ENCODE data around the gene SNAI3.

Gene SNAI3

GRCh38 chr16:88646345-88647034, 39.8 kb downstream of the SNAI3 start:
- peaks cover 23% of the 10 kb centered on the region for H3K4me1 ChIP-seq (ENCODE audit: low read length)
- H3K27me3 ChIP-seq (ENCODE audit: low read depth, low read length): no peaks in the 10 kb centered on the region
- H3K79me2 ChIP-seq (ENCODE audit: low read length): peaks cover 38% of the 10 kb centered on the region
- H3K4me3 ChIP-seq (ENCODE audit: low read length): no peak overlapping the region
- peaks cover 78% of the 10 kb centered on the region for H4K20me1 ChIP-seq (ENCODE audit: insufficient read depth, low read length)
- TF ChIP-seq CTCF (IDR thresholded peaks at IDR 0.05; ENCODE audit: low read depth, low read length) (no peak), EZH2phosphoT487 (IDR thresholded peaks at IDR 0.05; ENCODE audit: low read depth) (no peak)
- no peak overlapping the region for H3K27ac ChIP-seq (ENCODE audit: low read length)
- no peak overlapping the region for H3K4me2 ChIP-seq (ENCODE audit: low read length)
- peaks cover 51% of the 10 kb centered on the region for H3K36me3 ChIP-seq (replicated peaks; ENCODE audit: low read depth, low read length)
- no peak overlapping the region for H2AFZ ChIP-seq (ENCODE audit: low read depth, low read length)
- H3K9me3 ChIP-seq (ENCODE audit: insufficient read depth, low read length): no peaks in the 10 kb centered on the region
- no peak overlapping the region for H3K9ac ChIP-seq (ENCODE audit: low read length)

- H3K4me3 ChIP-seq (ENCODE audit: low read length): no peak overlapping the region
- peaks cover 38% of the 10 kb centered on the region for H3K79me2 ChIP-seq (ENCODE audit: low read length)
- H3K27ac ChIP-seq (ENCODE audit: low read length): no peak overlapping the region
- H3K27me3 ChIP-seq (ENCODE audit: low read depth, low read length): peaks cover 5% of the 10 kb centered on the region
- no peak overlapping the region for H3K4me2 ChIP-seq (ENCODE audit: low read length)
- peaks cover 78% of the 10 kb centered on the region for H4K20me1 ChIP-seq (ENCODE audit: insufficient read depth, low read length)
- H3K36me3 ChIP-seq (replicated peaks; ENCODE audit: low read depth, low read length): peaks cover 51% of the 10 kb centered on the region
- H2AFZ ChIP-seq (ENCODE audit: low read depth, low read length): no peak overlapping the region
- no peak overlapping the region for H3K9ac ChIP-seq (ENCODE audit: low read length)
- no peak for TF ChIP-seq CTCF (IDR thresholded peaks at IDR 0.05; ENCODE audit: low read depth, low read length)
- no peak for TF ChIP-seq EZH2phosphoT487 (IDR thresholded peaks at IDR 0.05; ENCODE audit: low read depth)
- H3K9me3 ChIP-seq (ENCODE audit: insufficient read depth, low read length): no peaks in the 10 kb centered on the region
- H3K4me1 ChIP-seq (ENCODE audit: low read length): peaks cover 20% of the 10 kb centered on the region
These were observed 40.4 kb downstream of the SNAI3 start for GRCh38 chr16:88645941-88646340.

GRCh38 chr16:88645455-88645854, 40.9 kb downstream of the SNAI3 start:
- H3K4me3 ChIP-seq (ENCODE audit: low read length): no peak overlapping the region
- H3K9me3 ChIP-seq (ENCODE audit: insufficient read depth, low read length): no peaks in the 10 kb centered on the region
- peaks cover 35% of the 10 kb centered on the region for H3K79me2 ChIP-seq (ENCODE audit: low read length)
- no peak overlapping the region for H3K4me2 ChIP-seq (ENCODE audit: low read length)
- peaks cover 51% of the 10 kb centered on the region for H3K36me3 ChIP-seq (replicated peaks; ENCODE audit: low read depth, low read length)
- peaks cover 20% of the 10 kb centered on the region for H3K4me1 ChIP-seq (ENCODE audit: low read length)
- H3K27ac ChIP-seq (ENCODE audit: low read length): no peak overlapping the region
- peaks cover 10% of the 10 kb centered on the region for H3K27me3 ChIP-seq (ENCODE audit: low read depth, low read length)
- no peak overlapping the region for H2AFZ ChIP-seq (ENCODE audit: low read depth, low read length)
- H3K9ac ChIP-seq (ENCODE audit: low read length): no peak overlapping the region
- TF ChIP-seq EZH2phosphoT487 (IDR thresholded peaks at IDR 0.05; ENCODE audit: low read depth) (no peak), CTCF (IDR thresholded peaks at IDR 0.05; ENCODE audit: low read depth, low read length) (no peak)
- H4K20me1 ChIP-seq (ENCODE audit: insufficient read depth, low read length): peaks cover 78% of the 10 kb centered on the region

GRCh38 chr16:88643644-88643932, 42.7 kb downstream of the SNAI3 start:
- Histone ChIP-seq H3K9me3 (ENCODE audit: insufficient read depth, low read length) (no peaks in the 10 kb centered on the region), H3K9ac (ENCODE audit: low read length) (no peak overlapping the region), H2AFZ (ENCODE audit: low read depth, low read length) (no peak overlapping the region), H3K27me3 (ENCODE audit: low read depth, low read length) (peaks cover 29% of the 10 kb centered on the region), H3K4me2 (ENCODE audit: low read length) (no peak overlapping the region), H3K4me1 (ENCODE audit: low read length) (peaks cover 24% of the 10 kb centered on the region), H3K4me3 (ENCODE audit: low read length) (no peak overlapping the region), H4K20me1 (ENCODE audit: insufficient read depth, low read length) (peaks cover 67% of the 10 kb centered on the region), H3K79me2 (ENCODE audit: low read length) (peaks cover 16% of the 10 kb centered on the region), H3K36me3 (replicated peaks; ENCODE audit: low read depth, low read length) (peaks cover 37% of the 10 kb centered on the region), H3K27ac (ENCODE audit: low read length) (no peak overlapping the region)
- TF ChIP-seq CTCF (IDR thresholded peaks at IDR 0.05; ENCODE audit: low read depth, low read length) (no peak), EZH2phosphoT487 (IDR thresholded peaks at IDR 0.05; ENCODE audit: low read depth) (no peak)

Measured in OCI-LY3 (cell line).